Raji (cell line): Measurements from ENCODE around the gene KAT2A.

Experiments used
- POLR2A ChIP-seq: IDR thresholded peaks from 2 replicates; pipeline ENCODE4 v1.6.1; 2011; ENCODE audit warnings: low read depth, low read length, control low read depth; ENCODE audit not compliant: insufficient read depth

KAT2A gene

GRCh38 chr17:42110301-42111264 is 10.6 kb downstream of the KAT2A start:
- no peak for TF ChIP-seq POLR2A

DNA sequence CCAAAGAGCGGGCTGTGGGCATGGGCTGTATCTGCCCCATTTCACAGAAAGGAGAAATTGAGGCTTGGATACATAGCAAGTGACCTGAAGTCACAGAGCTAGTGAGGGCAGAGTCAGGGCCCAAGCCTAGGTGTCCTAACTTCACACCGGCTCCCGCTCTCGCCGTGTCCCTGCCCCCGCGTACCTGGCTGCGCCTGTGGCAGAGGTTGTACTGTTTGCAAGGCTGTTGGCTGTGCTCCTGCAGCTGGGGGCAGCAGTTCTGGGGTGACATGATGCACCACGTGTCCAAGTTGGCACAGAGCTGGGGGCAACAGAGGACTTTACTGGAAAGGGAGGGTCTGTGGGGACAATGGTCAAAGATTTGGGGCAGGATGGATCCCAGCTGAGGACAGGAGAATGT is 12.1 kb downstream of the KAT2A start:
- TF ChIP-seq POLR2A: no peak

DNA sequence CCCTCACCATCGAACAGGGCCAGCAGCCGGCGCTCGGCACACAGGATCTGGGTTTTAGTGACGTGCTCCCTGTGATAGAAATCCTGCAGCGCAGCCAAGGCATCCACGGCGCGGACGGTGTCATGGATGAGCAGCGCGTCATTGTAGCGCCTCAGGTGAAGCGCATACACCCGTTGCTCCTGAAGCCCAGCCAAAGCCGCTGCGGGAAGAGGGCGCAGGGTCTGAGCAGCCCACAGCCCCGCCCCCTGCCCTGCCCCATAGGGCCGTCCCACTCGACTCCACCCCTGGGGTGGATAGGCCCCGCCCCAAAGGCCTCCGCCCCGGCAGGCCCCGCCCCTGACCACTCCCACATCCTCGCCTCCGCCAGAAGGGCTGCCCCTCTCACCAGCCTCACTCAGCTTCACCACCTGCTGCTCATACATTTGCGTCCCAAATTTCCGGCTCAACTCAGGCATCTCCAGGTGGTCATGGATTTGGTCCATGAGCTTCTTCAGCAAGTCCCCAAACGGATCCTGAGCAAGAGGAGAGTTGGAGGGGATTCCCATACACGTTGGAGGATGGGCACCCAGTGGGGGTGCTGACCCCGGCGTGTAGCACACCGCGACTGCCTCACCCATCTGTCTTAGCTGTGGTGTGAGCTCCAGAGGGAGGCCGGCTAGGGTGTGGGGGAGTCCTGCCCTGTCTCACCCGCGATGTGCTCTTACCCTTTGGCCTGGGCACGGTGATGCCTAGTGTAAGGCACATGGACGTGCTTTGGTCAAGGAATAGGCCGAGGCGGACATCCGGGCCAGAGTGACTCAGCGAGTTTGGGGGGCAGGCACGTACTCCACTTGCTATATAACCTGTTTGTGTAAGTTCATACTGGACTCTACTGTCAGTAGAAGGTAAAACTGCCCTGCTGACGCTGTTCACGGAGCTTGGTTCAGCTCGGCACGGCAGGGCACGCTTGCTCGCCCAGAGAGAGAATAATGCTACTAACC is 13.3 kb downstream of the KAT2A start:
- TF ChIP-seq POLR2A: peak; percentile 58

GRCh38 chr17:42107124-42107523 is 14.0 kb downstream of the KAT2A start:
- TF ChIP-seq POLR2A: no peak

GRCh38 chr17:42106009-42106408 is 15.2 kb downstream of the KAT2A start:
- TF ChIP-seq POLR2A: no peak

- no peak for TF ChIP-seq POLR2A
Observed at GRCh38 chr17:42104264-42104663, 16.9 kb downstream of the KAT2A start.

GRCh38 chr17:42103221-42103954 is 17.8 kb downstream of the KAT2A start:
- TF ChIP-seq POLR2A: no peak

DNA sequence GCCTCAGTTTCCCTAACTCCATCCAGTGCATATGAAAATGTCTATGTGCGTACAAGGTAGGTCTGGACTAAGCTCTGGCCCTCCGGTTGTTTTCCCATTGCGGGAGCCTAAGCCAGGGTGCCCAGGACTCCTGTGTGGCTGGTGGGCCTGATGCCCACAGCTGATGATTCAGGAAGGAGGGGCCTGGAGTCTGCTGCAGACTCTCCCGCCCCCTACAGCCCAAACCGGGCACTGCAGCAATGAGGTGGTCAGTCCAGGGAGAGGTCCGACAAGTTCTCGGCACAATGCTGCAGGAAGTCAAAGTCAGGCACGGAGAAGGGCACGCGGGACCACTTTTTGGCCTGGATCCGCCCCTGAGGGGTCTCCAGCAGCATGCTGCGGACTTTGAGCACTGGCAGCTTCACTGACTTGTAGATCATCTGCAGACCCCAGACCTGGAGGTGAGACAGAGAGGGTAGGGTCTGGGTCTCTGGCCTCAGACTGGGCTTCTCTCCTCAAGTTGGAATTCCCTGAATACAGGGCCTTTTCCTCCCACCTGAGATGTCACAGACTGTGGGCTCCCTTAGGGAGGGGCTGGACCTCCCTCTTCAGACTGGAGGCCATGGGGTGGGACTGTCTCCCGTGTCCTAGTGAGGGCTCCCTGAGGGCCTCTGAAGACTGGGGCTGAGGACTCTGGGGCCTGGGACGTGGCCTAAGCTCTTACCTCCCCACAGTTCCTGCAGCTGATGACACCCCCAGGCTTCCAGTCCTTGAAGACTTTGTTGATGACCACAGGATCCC is 19.5 kb downstream of the KAT2A start:
- TF ChIP-seq POLR2A: no peak

GRCh38 chr17:42098730-42099399 is 22.3 kb downstream of the KAT2A start:
- no peak for TF ChIP-seq POLR2A

- no peak for TF ChIP-seq POLR2A
Observed at GRCh38 chr17:42097691-42098631, 23.2 kb downstream of the KAT2A start, which contains the start of gene ZNF385C. ZNF385C (minus strand) TSS chr17:42098473; CDS start chr17:42063056, 35,417 bp downstream.

DNA sequence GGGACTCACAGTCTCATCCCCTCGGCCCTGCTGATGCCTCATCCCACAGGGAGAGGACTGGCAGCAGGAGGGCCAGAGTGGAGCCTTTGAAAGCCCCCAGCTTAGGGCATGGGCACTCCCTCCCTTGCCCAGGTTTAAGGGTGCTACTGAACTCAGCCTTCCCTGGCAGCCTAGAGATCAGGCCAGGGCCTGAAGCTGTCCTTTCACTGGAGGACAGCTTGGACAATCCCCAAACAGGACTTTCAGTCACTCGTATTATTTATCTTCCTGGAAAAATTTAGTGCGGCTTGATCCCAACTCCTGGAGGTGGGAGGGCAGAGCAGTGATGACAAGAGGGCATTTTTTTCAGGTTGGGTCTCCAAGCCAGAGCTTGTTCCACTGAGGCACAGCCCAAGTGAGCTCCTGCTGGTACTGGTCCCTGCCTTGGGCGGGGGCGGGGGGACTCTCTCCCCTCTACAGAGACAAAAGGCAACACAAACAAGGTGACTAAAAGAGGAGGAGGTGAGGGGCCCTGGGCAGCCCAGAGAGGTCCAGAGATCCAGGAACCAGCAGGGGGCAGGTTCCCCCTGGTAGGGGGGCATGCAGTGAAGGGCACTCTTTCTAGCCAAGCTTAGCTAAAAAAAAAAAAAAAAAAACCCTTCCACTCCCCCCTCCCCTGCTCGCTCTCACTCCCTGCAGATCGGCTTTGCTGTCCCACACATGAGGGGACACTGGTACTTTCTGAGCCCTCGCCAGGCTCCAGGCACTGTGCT is 24.6 kb downstream of the KAT2A start:
- no peak for TF ChIP-seq POLR2A
